IMR-90 (cell line): ENCODE data around the gene BLMH. TPM values are rescaled to one million over a fixed set of nuclear protein-coding genes. Genes with fewer than 3 reads are reported as not detected.

Experiments used
- ATAC-seq: fragments of 200-7000 bp; cut with Tn5 transposase; 2 replicates; pipeline ENCODE4 v1.9.1; 2020; ENCODE audit warnings: low read depth, mild to moderate bottlenecking, moderate library complexity
- BruUV-seq: library from RNA; stranded (reverse); fragments of 400-500 nt; replicated peaks from 2 replicates; lab custom pipeline; 2021; lab: Mats Ljungman, UMichigan
- CTCF ChIA-PET: fragments of 300-600 bp; formaldehyde crosslinking; extraction: SDS; loops from one replicate; lab custom pipeline; 2021; ENCODE audit warnings: antibody characterized with exemption; lab: Yijun Ruan, JAX
- POLR2A ChIA-PET: fragments of 300-600 bp; sonication (Branson Sonifier 250); formaldehyde crosslinking; loops from one replicate; lab custom pipeline; 2022; ENCODE audit warnings: antibody characterized with exemption; ENCODE audit not compliant: unreplicated experiment; lab: Charles Lee
- DNase-seq: peaks from one replicate; pipeline ENCODE4 v3.0.0; 2013
- H2AFZ ChIP-seq: replicated peaks from 2 replicates; pipeline ENCODE3; 2013; ENCODE audit warnings: low read length, mild to moderate bottlenecking; ENCODE audit not compliant: poor library complexity
- H2AK5ac ChIP-seq: 2 replicates; pipeline ENCODE4 v1.6.1; 2013; ENCODE audit warnings: low read depth, low read length, inconsistent platforms
- H2AK9ac ChIP-seq: replicated peaks from 2 replicates; pipeline ENCODE3; 2013; ENCODE audit warnings: mild to moderate bottlenecking, low read depth, low read length, moderate library complexity; ENCODE audit not compliant: poor library complexity
- H2BK120ac ChIP-seq: 2 replicates; pipeline ENCODE4 v1.6.1; 2013; ENCODE audit warnings: low read depth, low read length, inconsistent platforms
- H2BK15ac ChIP-seq: 3 replicates; pipeline ENCODE4 v1.6.1; 2013; ENCODE audit warnings: low read depth, low read length, inconsistent platforms
- H2BK20ac ChIP-seq: 2 replicates; pipeline ENCODE4 v1.6.1; 2013; ENCODE audit warnings: low read depth, mild to moderate bottlenecking, inconsistent platforms, low read length, moderate library complexity
- H2BK5ac ChIP-seq: 2 replicates; pipeline ENCODE4 v1.6.1; 2013; ENCODE audit warnings: mild to moderate bottlenecking, low read depth, low read length, inconsistent platforms; ENCODE audit not compliant: poor library complexity, severe bottlenecking
- H3K14ac ChIP-seq: replicated peaks from 2 replicates; pipeline ENCODE4 v1.6.1; 2013; ENCODE audit warnings: low read depth, low read length, inconsistent platforms
- H3K18ac ChIP-seq: 2 replicates; pipeline ENCODE4 v1.6.1; 2013; ENCODE audit warnings: low read depth, low read length, control low read depth
- H3K23ac ChIP-seq: 2 replicates; pipeline ENCODE4 v1.6.1; 2013; ENCODE audit warnings: low read depth, low read length, inconsistent platforms
- H3K27ac ChIP-seq: 2 replicates; pipeline ENCODE4 v1.5.1; 2013; ENCODE audit warnings: mild to moderate bottlenecking, control low read depth, low read length; ENCODE audit not compliant: insufficient read depth
- H3K27me3 ChIP-seq: 2 replicates; pipeline ENCODE4 v1.6.1; 2013; ENCODE audit warnings: low read length; ENCODE audit not compliant: control insufficient read depth, insufficient read depth
- H3K36me3 ChIP-seq: 2 replicates; pipeline ENCODE4 v1.6.1; 2013; ENCODE audit warnings: low read length, mixed read lengths; ENCODE audit not compliant: control insufficient read depth, insufficient read depth
- H3K4ac ChIP-seq: 2 replicates; pipeline ENCODE4 v1.6.1; 2013; ENCODE audit warnings: low read depth, low read length, inconsistent platforms
- H3K4me1 ChIP-seq: 2 replicates; pipeline ENCODE4 v1.6.1; 2013; ENCODE audit warnings: low read length, mixed read lengths; ENCODE audit not compliant: control insufficient read depth, insufficient read depth
- H3K4me2 ChIP-seq: 2 replicates; pipeline ENCODE4 v1.6.1; 2013; ENCODE audit warnings: low read depth, mild to moderate bottlenecking, control low read depth, low read length, moderate library complexity
- H3K4me3 ChIP-seq: 2 replicates; pipeline ENCODE4 v1.5.1; 2013; ENCODE audit warnings: low read depth, mild to moderate bottlenecking, control low read depth, low read length, moderate library complexity; ENCODE audit not compliant: insufficient read depth
- H3K56ac ChIP-seq: 2 replicates; pipeline ENCODE4 v1.6.1; 2013; ENCODE audit warnings: low read length, inconsistent platforms; ENCODE audit not compliant: insufficient read depth; ENCODE audit errors: extremely low read depth
- H3K79me1 ChIP-seq, 2 experiments: 2 replicates each; pipeline ENCODE4 v1.6.1; 2013; ENCODE audit warnings: low read length in 2 of 2, inconsistent platforms in 1 of 2, low read depth in 1 of 2
- H3K9ac ChIP-seq: 2 replicates; pipeline ENCODE4 v1.6.1; 2013; ENCODE audit warnings: low read depth, low read length, control low read depth
- H3K9me1 ChIP-seq: 2 replicates; pipeline ENCODE4 v1.6.1; 2013; ENCODE audit warnings: low read length, inconsistent platforms; ENCODE audit not compliant: insufficient read depth
- H3K9me3 ChIP-seq: 2 replicates; pipeline ENCODE4 v1.6.1; 2013; ENCODE audit warnings: low read length; ENCODE audit not compliant: control insufficient read depth, insufficient read depth
- H4K20me1 ChIP-seq: 2 replicates; pipeline ENCODE4 v1.6.1; 2013; ENCODE audit warnings: low read length, inconsistent platforms; ENCODE audit not compliant: insufficient read depth
- H4K5ac ChIP-seq: 2 replicates; pipeline ENCODE4 v1.6.1; 2013; ENCODE audit warnings: mild to moderate bottlenecking, low read depth, low read length, control low read depth
- H4K8ac ChIP-seq, 2 experiments: 2 replicates each; pipeline ENCODE4 v1.6.1; 2013; ENCODE audit warnings: low read depth in 2 of 2, low read length in 2 of 2, control low read depth in 1 of 2, inconsistent platforms in 1 of 2
- H4K91ac ChIP-seq: 2 replicates; pipeline ENCODE4 v1.6.1; 2013; ENCODE audit warnings: low read depth, low read length, inconsistent platforms; ENCODE audit not compliant: insufficient read depth
- MAZ ChIP-seq: IDR thresholded peaks from 2 replicates; pipeline ENCODE4 v1.6.1; 2012; ENCODE audit warnings: low read depth, mild to moderate bottlenecking, low read length, improper control_type of control experiment, moderate library complexity, borderline replicate concordance
- WGBS, 2 experiments: methylation state at CpG; one replicate each; pipeline versions ENCODE4 v1.1.5 to v1.1.7; 2013; ENCODE audit warnings: missing lambda C conversion rate in 2 of 2; ENCODE audit not compliant: insufficient read length in 1 of 2; ENCODE audit errors: extremely low coverage in 2 of 2; 5-methylcytosine and 5-hydroxymethylcytosine counted together
- dilution Hi-C: fragments of 300-500 bp; cut with HindIII; formaldehyde crosslinking; loops from one replicate; pipeline ENCODE4 v1.14.3; 2018; ENCODE audit warnings: low sequenced_read_pairs; ENCODE audit not compliant: unreplicated experiment
- in situ Hi-C: fragments of 300-500 bp; cut with MboI; formaldehyde crosslinking; loops from 3 replicates; pipeline ENCODE4 v1.14.3; 2019; ENCODE audit warnings: low sequenced_read_pairs, inconsistent platforms, mixed read lengths
- intact Hi-C: fragments of 100-400 bp; cut with micrococcal nuclease; formaldehyde crosslinking; loops from 2 replicates; pipeline ENCODE4 v1.10.0; 2022
- polyA plus RNA-seq, 3 experiments: library from polyadenylated mRNA; depleted of rRNA; stranded (reverse); fragments of >200 nt; gene quantifications; 2 replicates each; pipeline ENCODE4 v1.2.3, GENCODE V29; 2012; ENCODE audit warnings: low replicate concordance in 1 of 3
- total RNA-seq: library from RNA; depleted of rRNA; stranded (reverse); fragments of >200 nt; gene quantifications from 2 replicates; pipeline ENCODE4 v1.2.3, GENCODE V29; 2012

BLMH gene
- total and polyA plus RNA-seq, 2 of the 4 experiments (the other 2 are of a cell fraction) = 17.3 to 20.8 TPM

DNA sequence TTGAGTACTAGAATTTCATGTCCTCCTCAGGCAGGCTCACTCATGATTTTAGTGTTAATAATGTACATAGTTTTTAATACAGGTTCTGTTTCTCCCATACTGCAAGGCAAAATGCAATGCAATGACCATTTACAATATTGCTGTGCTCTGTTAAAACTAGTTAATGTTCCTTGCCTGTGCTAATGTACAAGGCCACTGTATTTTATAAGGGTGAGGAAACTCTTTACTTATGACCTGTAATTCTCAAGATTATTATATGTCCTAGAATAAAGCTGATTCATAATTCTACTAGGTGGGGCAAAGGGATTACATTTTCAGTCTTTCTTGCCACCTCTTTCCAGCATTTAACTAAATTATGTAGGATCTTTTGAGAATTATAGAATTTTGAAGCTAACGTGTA, 22.7 kb upstream of the BLMH start:
- no peak overlapping the region for H4K91ac ChIP-seq
- in situ Hi-C loops = loop anchor here (25.0 kb wide), 1 partner anchor 398 kb away; no protein-coding TSS in a partner anchor
- H3K9me3 ChIP-seq = no peaks in the 10 kb centered on the region
- H3K27ac ChIP-seq = no peak overlapping the region
- H2BK15ac ChIP-seq = no peak overlapping the region
- ChIA-PET CTCF (interaction anchor here (1.1 kb wide), 1 partner anchor 12 kb away, joined by 3 read pairs; no protein-coding TSS in a partner anchor), POLR2A (no interaction called here)
- H3K9me1 ChIP-seq = no peaks in the 10 kb centered on the region
- no TSS peak for BruUV-seq
- H3K56ac ChIP-seq = no peak overlapping the region
- no peaks in the 10 kb centered on the region for H3K36me3 ChIP-seq
- H2BK5ac ChIP-seq = no peak overlapping the region
- no peak overlapping the region for H3K4ac ChIP-seq
- H3K27me3 ChIP-seq = peaks cover 5% of the 10 kb centered on the region
- no peak overlapping the region for H3K23ac ChIP-seq
- no peak overlapping the region for H4K5ac ChIP-seq
- TF ChIP-seq MAZ = no peak
- H2AK5ac ChIP-seq = no peak overlapping the region
- no peak overlapping the region for H3K9ac ChIP-seq
- H3K79me1 ChIP-seq = no peaks in the 10 kb centered on the region
- ATAC-seq (no peak), DNase-seq (no peak)
- H3K14ac ChIP-seq = no peak overlapping the region
- dilution Hi-C loops = no loop called here
- intact Hi-C loops = no loop called here
- H3K4me2 ChIP-seq = no peak overlapping the region
- no peak overlapping the region for H3K18ac ChIP-seq
- H2AK9ac ChIP-seq = no peak overlapping the region
- H4K8ac ChIP-seq = no peak overlapping the region
- H2BK120ac ChIP-seq = no peak overlapping the region
- no CpG with 5 or more reads among the region's 1 CpG for WGBS, 2 experiments
- H4K20me1 ChIP-seq = no peaks in the 10 kb centered on the region
- no peak overlapping the region for H2BK20ac ChIP-seq
- H3K4me1 ChIP-seq = peaks cover 2% of the 10 kb centered on the region; the same call in 1 of the 2 replicates
- H2AFZ ChIP-seq = no peak overlapping the region
- no peak overlapping the region for H3K4me3 ChIP-seq
